ENCODE measurements around the gene SEMA4D.

SEMA4D gene

DNA sequence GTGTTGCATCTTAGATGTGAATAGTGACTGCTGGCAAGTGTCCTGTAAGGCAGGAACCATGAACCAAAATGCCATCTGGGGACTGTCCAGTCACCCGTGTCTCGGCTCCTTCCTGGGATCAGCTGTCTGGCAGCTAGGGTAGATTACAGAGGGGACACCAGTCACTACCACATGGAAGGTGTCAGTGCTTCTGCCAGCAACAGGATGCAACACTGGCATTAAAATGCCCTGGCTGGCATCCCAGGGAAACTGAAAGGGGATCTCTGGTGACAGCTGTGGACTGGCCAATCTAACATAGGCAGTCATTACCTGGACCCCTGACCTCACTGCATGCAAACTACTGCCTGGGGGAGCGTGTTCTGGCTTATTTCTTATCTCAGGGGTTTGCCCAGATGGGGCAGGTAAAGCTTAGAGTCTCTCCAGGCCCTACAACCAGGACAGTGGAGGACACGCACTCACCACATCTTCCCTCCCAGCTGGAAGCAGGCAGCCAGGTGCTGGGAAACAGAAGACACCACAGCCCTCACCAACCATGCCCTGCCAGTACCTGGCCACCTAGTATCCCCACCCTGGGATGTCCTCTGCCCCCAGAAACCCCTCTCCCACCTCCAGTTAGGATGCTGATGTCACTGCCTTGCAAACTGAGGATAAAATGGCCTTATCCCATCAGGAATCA is 83.8 kb downstream of the SEMA4D start:
- no peak for TF ChIP-seq TEAD4 (IDR thresholded peaks at IDR 0.05)
- no peak for TF ChIP-seq NFIC (IDR thresholded peaks at IDR 0.05)
- TF ChIP-seq EGR1 (IDR thresholded peaks at IDR 0.05), result no peak
- TF ChIP-seq EP300 (IDR thresholded peaks at IDR 0.05; ENCODE audit: borderline replicate concordance), result no peak
- no peak for TF ChIP-seq TAF1 (IDR thresholded peaks at IDR 0.05; ENCODE audit: low read depth)
- TF ChIP-seq RAD21 (IDR thresholded peaks at IDR 0.05; ENCODE audit: low read depth), result no peak
- TF ChIP-seq, protein P1, sequence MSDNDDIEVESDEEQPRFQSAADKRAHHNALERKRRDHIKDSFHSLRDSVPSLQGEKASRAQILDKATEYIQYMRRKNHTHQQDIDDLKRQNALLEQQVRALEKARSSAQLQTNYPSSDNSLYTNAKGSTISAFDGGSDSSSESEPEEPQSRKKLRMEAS (IDR thresholded peaks at IDR 0.05), result no peak
- TF ChIP-seq, protein P2, sequence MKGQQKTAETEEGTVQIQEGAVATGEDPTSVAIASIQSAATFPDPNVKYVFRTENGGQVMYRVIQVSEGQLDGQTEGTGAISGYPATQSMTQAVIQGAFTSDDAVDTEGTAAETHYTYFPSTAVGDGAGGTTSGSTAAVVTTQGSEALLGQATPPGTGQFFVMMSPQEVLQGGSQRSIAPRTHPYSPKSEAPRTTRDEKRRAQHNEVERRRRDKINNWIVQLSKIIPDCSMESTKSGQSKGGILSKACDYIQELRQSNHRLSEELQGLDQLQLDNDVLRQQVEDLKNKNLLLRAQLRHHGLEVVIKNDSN (IDR thresholded peaks at IDR 0.05), result no peak
- no peak for TF ChIP-seq FOXM1 (IDR thresholded peaks at IDR 0.05; ENCODE audit: borderline replicate concordance, low read depth)
- TF ChIP-seq, protein P3, sequence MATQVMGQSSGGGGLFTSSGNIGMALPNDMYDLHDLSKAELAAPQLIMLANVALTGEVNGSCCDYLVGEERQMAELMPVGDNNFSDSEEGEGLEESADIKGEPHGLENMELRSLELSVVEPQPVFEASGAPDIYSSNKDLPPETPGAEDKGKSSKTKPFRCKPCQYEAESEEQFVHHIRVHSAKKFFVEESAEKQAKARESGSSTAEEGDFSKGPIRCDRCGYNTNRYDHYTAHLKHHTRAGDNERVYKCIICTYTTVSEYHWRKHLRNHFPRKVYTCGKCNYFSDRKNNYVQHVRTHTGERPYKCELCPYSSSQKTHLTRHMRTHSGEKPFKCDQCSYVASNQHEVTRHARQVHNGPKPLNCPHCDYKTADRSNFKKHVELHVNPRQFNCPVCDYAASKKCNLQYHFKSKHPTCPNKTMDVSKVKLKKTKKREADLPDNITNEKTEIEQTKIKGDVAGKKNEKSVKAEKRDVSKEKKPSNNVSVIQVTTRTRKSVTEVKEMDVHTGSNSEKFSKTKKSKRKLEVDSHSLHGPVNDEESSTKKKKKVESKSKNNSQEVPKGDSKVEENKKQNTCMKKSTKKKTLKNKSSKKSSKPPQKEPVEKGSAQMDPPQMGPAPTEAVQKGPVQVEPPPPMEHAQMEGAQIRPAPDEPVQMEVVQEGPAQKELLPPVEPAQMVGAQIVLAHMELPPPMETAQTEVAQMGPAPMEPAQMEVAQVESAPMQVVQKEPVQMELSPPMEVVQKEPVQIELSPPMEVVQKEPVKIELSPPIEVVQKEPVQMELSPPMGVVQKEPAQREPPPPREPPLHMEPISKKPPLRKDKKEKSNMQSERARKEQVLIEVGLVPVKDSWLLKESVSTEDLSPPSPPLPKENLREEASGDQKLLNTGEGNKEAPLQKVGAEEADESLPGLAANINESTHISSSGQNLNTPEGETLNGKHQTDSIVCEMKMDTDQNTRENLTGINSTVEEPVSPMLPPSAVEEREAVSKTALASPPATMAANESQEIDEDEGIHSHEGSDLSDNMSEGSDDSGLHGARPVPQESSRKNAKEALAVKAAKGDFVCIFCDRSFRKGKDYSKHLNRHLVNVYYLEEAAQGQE (IDR thresholded peaks at IDR 0.05; ENCODE audit: low read depth), result no peak
- TF ChIP-seq YY1 (IDR thresholded peaks at IDR 0.05; ENCODE audit: low read depth), result no peak
- TF ChIP-seq ZBTB7A (IDR thresholded peaks at IDR 0.05; ENCODE audit: low read depth), result no peak
- no peak for TF ChIP-seq TCF12 (IDR thresholded peaks at IDR 0.05; ENCODE audit: low read depth)
- TF ChIP-seq CREB1 (IDR thresholded peaks at IDR 0.05; ENCODE audit: low read depth), result no peak
- TF ChIP-seq CEBPB (IDR thresholded peaks at IDR 0.05), result no peak

DNA sequence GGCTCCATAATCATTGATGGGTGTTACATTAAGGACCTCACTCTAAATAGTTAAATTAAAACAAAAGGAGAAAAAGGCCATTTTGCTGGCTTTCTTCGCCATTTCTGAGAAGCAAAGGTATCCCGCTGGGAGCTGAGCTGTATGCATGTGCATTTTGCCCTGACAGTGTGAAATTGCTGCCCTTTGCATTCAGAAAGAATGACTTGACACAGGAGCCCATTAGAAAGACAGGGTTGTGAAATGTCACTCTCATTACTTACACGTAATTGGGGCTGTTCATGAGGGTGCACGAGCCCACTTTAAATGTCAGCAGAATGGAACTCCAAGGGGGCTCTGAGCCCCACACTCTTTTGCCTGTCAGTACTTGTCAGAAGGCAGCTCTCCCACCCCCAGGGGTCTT is 85.0 kb downstream of the SEMA4D start:
- no peak for TF ChIP-seq RAD21 (IDR thresholded peaks at IDR 0.05; ENCODE audit: low read depth)
- TF ChIP-seq YY1 (IDR thresholded peaks at IDR 0.05; ENCODE audit: low read depth), result no peak
- TF ChIP-seq, protein P3 (IDR thresholded peaks at IDR 0.05; ENCODE audit: low read depth), result no peak
- TF ChIP-seq, protein P1 (IDR thresholded peaks at IDR 0.05), result no peak
- no peak for TF ChIP-seq TEAD4 (IDR thresholded peaks at IDR 0.05)
- TF ChIP-seq, protein P2 (IDR thresholded peaks at IDR 0.05), result no peak
- TF ChIP-seq CEBPB (IDR thresholded peaks at IDR 0.05), result no peak
- TF ChIP-seq TCF12 (IDR thresholded peaks at IDR 0.05; ENCODE audit: low read depth), result no peak
- no peak for TF ChIP-seq EGR1 (IDR thresholded peaks at IDR 0.05)
- no peak for TF ChIP-seq ZBTB7A (IDR thresholded peaks at IDR 0.05; ENCODE audit: low read depth)
- TF ChIP-seq NFIC (IDR thresholded peaks at IDR 0.05), result no peak

DNA sequence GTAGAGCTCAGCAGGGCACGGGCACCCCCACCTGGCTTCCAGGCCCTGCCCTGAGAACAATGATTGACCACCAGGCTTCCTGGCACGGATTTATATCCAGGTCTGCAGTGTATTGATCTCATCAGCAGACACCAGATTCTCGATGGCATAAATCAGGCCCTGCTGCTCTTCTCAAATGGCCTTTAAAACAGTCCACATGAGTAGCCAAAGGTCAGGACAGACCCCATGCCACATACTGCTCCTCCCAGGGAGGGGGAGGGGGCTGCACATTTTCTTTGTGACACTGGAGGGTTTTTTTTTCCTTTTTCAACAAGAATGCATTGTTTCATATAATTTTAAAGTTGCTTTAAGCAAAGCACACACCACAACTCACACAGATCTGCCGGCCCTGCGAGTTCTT is 85.4 kb downstream of the SEMA4D start:
- no peak for TF ChIP-seq FOXM1 (IDR thresholded peaks at IDR 0.05; ENCODE audit: borderline replicate concordance, low read depth)
- no peak for TF ChIP-seq RAD21 (IDR thresholded peaks at IDR 0.05; ENCODE audit: low read depth)
- no peak for TF ChIP-seq TEAD4 (IDR thresholded peaks at IDR 0.05)
- TF ChIP-seq YY1 (IDR thresholded peaks at IDR 0.05; ENCODE audit: low read depth), result no peak
- no peak for TF ChIP-seq CEBPB (IDR thresholded peaks at IDR 0.05)
- no peak for TF ChIP-seq EP300 (IDR thresholded peaks at IDR 0.05; ENCODE audit: borderline replicate concordance)
- TF ChIP-seq TCF12 (IDR thresholded peaks at IDR 0.05; ENCODE audit: low read depth), result no peak
- TF ChIP-seq NFIC (IDR thresholded peaks at IDR 0.05), result no peak
- TF ChIP-seq, protein P3 (IDR thresholded peaks at IDR 0.05; ENCODE audit: low read depth), result no peak
- TF ChIP-seq, protein P1 (IDR thresholded peaks at IDR 0.05), result no peak
- TF ChIP-seq EGR1 (IDR thresholded peaks at IDR 0.05), result no peak
- TF ChIP-seq, protein P2 (IDR thresholded peaks at IDR 0.05), result no peak
- TF ChIP-seq CREB1 (IDR thresholded peaks at IDR 0.05; ENCODE audit: low read depth), result no peak
- no peak for TF ChIP-seq ZBTB7A (IDR thresholded peaks at IDR 0.05; ENCODE audit: low read depth)
- TF ChIP-seq TAF1 (IDR thresholded peaks at IDR 0.05; ENCODE audit: low read depth), result no peak

Measured in Ishikawa (cell line).